Fibroblast of lung (primary cell): ENCODE measurements around the gene CHRND. TPM values are rescaled to one million over a fixed set of nuclear protein-coding genes. Genes with fewer than 3 reads are reported as not detected.

ENCODE experiments used
- DNase-seq, 2 donors: peaks; one replicate each; pipeline versions ENCODE4 v3.0.0 to v3.0.0-alpha.2; 2010; ENCODE audit warnings: low read depth in 2 of 2
- H2AFZ ChIP-seq: 2 replicates; pipeline ENCODE4 v1.5.1; 2012; ENCODE audit warnings: low read length, control low read depth, inconsistent platforms
- H3K27ac ChIP-seq: 2 replicates; pipeline ENCODE4 v1.5.1; 2011; ENCODE audit warnings: low read length, control low read depth; ENCODE audit not compliant: insufficient read depth
- H3K27me3 ChIP-seq: 2 replicates; pipeline ENCODE4 v1.5.1; 2011; ENCODE audit warnings: mild to moderate bottlenecking, low read length; ENCODE audit not compliant: control insufficient read depth, insufficient read depth
- H3K36me3 ChIP-seq: 2 replicates; pipeline ENCODE4 v1.5.1; 2011; ENCODE audit warnings: low read length; ENCODE audit not compliant: control insufficient read depth, insufficient read depth
- H3K4me1 ChIP-seq: 2 replicates; pipeline ENCODE4 v1.5.1; 2011; ENCODE audit warnings: low read length; ENCODE audit not compliant: control insufficient read depth, insufficient read depth; ENCODE audit errors: extremely low read depth
- H3K4me2 ChIP-seq: 2 replicates; pipeline ENCODE4 v1.5.1; 2011; ENCODE audit warnings: low read length, control low read depth; ENCODE audit not compliant: insufficient read depth; ENCODE audit errors: extremely low read depth
- H3K4me3 ChIP-seq, 4 experiments: fragments of 200-600 bp in 1 of 4; sonication (generic) in 1 of 4; replicated peaks in 1 of 4; 2 replicates each; pipeline ENCODE4 v1.5.1; 2011 to 2016; ENCODE audit warnings: low read length in 4 of 4, low read depth in 3 of 4, mild to moderate bottlenecking in 3 of 4, control low read depth in 2 of 4, inconsistent platforms in 1 of 4, mixed read lengths in 1 of 4; ENCODE audit not compliant: insufficient read depth in 1 of 4; ENCODE audit errors: control extremely low read depth in 1 of 4
- H3K79me2 ChIP-seq: 2 replicates; pipeline ENCODE4 v1.5.1; 2012; ENCODE audit warnings: mild to moderate bottlenecking, low read length, inconsistent platforms; ENCODE audit not compliant: control insufficient read depth, insufficient read depth
- H3K9ac ChIP-seq: 2 replicates; pipeline ENCODE4 v1.5.1; 2011; ENCODE audit warnings: mild to moderate bottlenecking, low read length, control low read depth; ENCODE audit not compliant: insufficient read depth
- H3K9me3 ChIP-seq: 2 replicates; pipeline ENCODE4 v1.5.1; 2012; ENCODE audit warnings: low read depth, low read length; ENCODE audit not compliant: control insufficient read depth, insufficient read depth
- H4K20me1 ChIP-seq: 2 replicates; pipeline ENCODE4 v1.5.1; 2011; ENCODE audit warnings: low read length; ENCODE audit not compliant: control insufficient read depth, insufficient read depth; ENCODE audit errors: extremely low read depth
- CTCF ChIP-seq, 2 donors: IDR thresholded peaks in 1 of 2; conservative IDR thresholded peaks in 1 of 2; 1 replicate in 1 of 2; 2 replicates in 1 of 2; pipeline ENCODE4 v1.5.1; 2011 to 2012; ENCODE audit warnings: low read length in 2 of 2, control low read depth in 1 of 2, inconsistent platforms in 1 of 2, low read depth in 1 of 2, mild to moderate bottlenecking in 1 of 2
- EZH2 ChIP-seq: IDR thresholded peaks from 2 replicates; pipeline ENCODE4 v1.5.1; 2012; ENCODE audit warnings: low read length, control low read depth, mild to moderate bottlenecking; ENCODE audit errors: missing control alignments
- polyA plus RNA-seq, 2 donors: library from polyadenylated mRNA; depleted of rRNA in 1 of 2; stranded (reverse) in 1 of 2; unstranded in 1 of 2; fragments of >200 nt; gene quantifications; 2 replicates each; pipeline ENCODE4 v1.2.1, GENCODE V29; 2011 to 2012; ENCODE audit warnings: missing spikeins in 1 of 2
- total RNA-seq: library from RNA; depleted of rRNA; stranded (reverse); fragments of >200 nt; gene quantifications from 2 replicates; pipeline ENCODE4 v1.2.1, GENCODE V29; 2014

Gene CHRND
- total and polyA plus RNA-seq, 2 donors (not counting 1 experiment from before 2014, with no cell fraction given): not detected

GRCh38 chr2:232577841-232578240 lies 51.9 kb downstream of the CHRND start:
- Histone ChIP-seq H2AFZ (no peak overlapping the region), H3K36me3 (peaks cover 3% of the 10 kb centered on the region)

GRCh38 chr2:232578626-232579025 lies 52.7 kb downstream of the CHRND start:
- Histone ChIP-seq H3K4me2 (no peak overlapping the region), H2AFZ (no peak overlapping the region), H3K9ac (no peak overlapping the region), H4K20me1 (no peaks in the 10 kb centered on the region), H3K27me3 (no peaks in the 10 kb centered on the region), H3K4me1 (no peaks in the 10 kb centered on the region), H3K4me3 (no peak overlapping the region), H3K79me2 (no peaks in the 10 kb centered on the region), H3K27ac (no peak overlapping the region), H3K9me3 (no peaks in the 10 kb centered on the region), H3K36me3 (peaks cover 3% of the 10 kb centered on the region)
- DNase-seq: no peak
- TF ChIP-seq CTCF (conservative IDR thresholded peaks at IDR 0.05 in 1 of 2, IDR thresholded peaks at IDR 0.05 in 1 of 2; ENCODE audit: low read depth in 1 of 2, low read length in 2 of 2) (no peak), EZH2 (no peak)

More at GRCh38 chr2:232577841-232578240, 51.9 kb downstream of the CHRND start:
- no peak overlapping the region for H3K4me2 ChIP-seq
- no peaks in the 10 kb centered on the region for H3K4me1 ChIP-seq
- no peaks in the 10 kb centered on the region for H4K20me1 ChIP-seq
- no peak overlapping the region for H3K4me3 ChIP-seq
- no peak overlapping the region for H3K9ac ChIP-seq
- no peak for DNase-seq
- no peak overlapping the region for H3K27ac ChIP-seq
- H3K27me3 ChIP-seq: no peaks in the 10 kb centered on the region
- no peaks in the 10 kb centered on the region for H3K9me3 ChIP-seq
- H3K79me2 ChIP-seq: no peaks in the 10 kb centered on the region
- no peak for TF ChIP-seq CTCF (conservative IDR thresholded peaks at IDR 0.05 in 1 of 2, IDR thresholded peaks at IDR 0.05 in 1 of 2; ENCODE audit: low read depth in 1 of 2, low read length in 2 of 2)
- TF ChIP-seq EZH2: no peak

GRCh38 chr2:232580648-232580981 lies 54.7 kb downstream of the CHRND start:
- Histone ChIP-seq H2AFZ (no peak overlapping the region), H3K27me3 (no peaks in the 10 kb centered on the region), H3K4me1 (no peaks in the 10 kb centered on the region), H4K20me1 (no peaks in the 10 kb centered on the region), H3K79me2 (no peaks in the 10 kb centered on the region), H3K36me3 (no peaks in the 10 kb centered on the region), H3K4me3 (no peak overlapping the region), H3K9me3 (no peaks in the 10 kb centered on the region), H3K27ac (no peak overlapping the region), H3K9ac (no peak overlapping the region), H3K4me2 (no peak overlapping the region)
- TF ChIP-seq EZH2 (no peak), CTCF (conservative IDR thresholded peaks at IDR 0.05 in 1 of 2, IDR thresholded peaks at IDR 0.05 in 1 of 2; ENCODE audit: low read depth in 1 of 2, low read length in 2 of 2) (no peak)
- DNase-seq: no peak
